Suppressor macrophage treated with lipopolysaccharide for 1 hour (primary cell): ENCODE data around the gene CACNA1D.

Experiments used
- DNase-seq, 3 donors: peaks; one replicate each; pipeline ENCODE4 v3.0.0-alpha.2; 2020 to 2022

CACNA1D gene

GRCh38 chr3:53764026-53764775, 269.8 kb downstream of the CACNA1D start:
- DNase-seq: no peak

- no peak for DNase-seq
Observed at GRCh38 chr3:53765753-53766152, 271.3 kb downstream of the CACNA1D start.

GRCh38 chr3:53766706-53767105, 272.3 kb downstream of the CACNA1D start:
- no peak for DNase-seq

GRCh38 chr3:53768478-53769459, 274.4 kb downstream of the CACNA1D start:
- DNase-seq: no peak

GRCh38 chr3:53772562-53772961, 278.2 kb downstream of the CACNA1D start:
- DNase-seq: no peak

- no peak for DNase-seq
Observed at GRCh38 chr3:53773021-53773436, 278.6 kb downstream of the CACNA1D start.

- peak in 2 of 3 donors; percentile 8 to 33 for DNase-seq
Observed at GRCh38 chr3:53773611-53774368, 279.4 kb downstream of the CACNA1D start.

GRCh38 chr3:53774414-53774813, 280.0 kb downstream of the CACNA1D start:
- no peak for DNase-seq

- DNase-seq: no peak
Observed at GRCh38 chr3:53775018-53775417, 280.6 kb downstream of the CACNA1D start.

GRCh38 chr3:53775834-53776251, 281.4 kb downstream of the CACNA1D start:
- no peak for DNase-seq

- no peak for DNase-seq
Observed at GRCh38 chr3:53776494-53777101, 282.2 kb downstream of the CACNA1D start.

- no peak for DNase-seq
Observed at GRCh38 chr3:53777468-53777867, 283.1 kb downstream of the CACNA1D start.

- no peak for DNase-seq
Observed at GRCh38 chr3:53778153-53778552, 283.7 kb downstream of the CACNA1D start.

GRCh38 chr3:53780171-53780570, 285.8 kb downstream of the CACNA1D start:
- no peak for DNase-seq

- DNase-seq: no peak
Observed at GRCh38 chr3:53780806-53781205, 286.4 kb downstream of the CACNA1D start.

GRCh38 chr3:53787016-53787415, 292.6 kb downstream of the CACNA1D start:
- DNase-seq: no peak

- DNase-seq: no peak
Observed at GRCh38 chr3:53788038-53788437, 293.6 kb downstream of the CACNA1D start.

GRCh38 chr3:53789459-53789858, 295.0 kb downstream of the CACNA1D start:
- DNase-seq: no peak

GRCh38 chr3:53790470-53790869, 296.1 kb downstream of the CACNA1D start:
- no peak for DNase-seq

- DNase-seq: no peak
Observed at GRCh38 chr3:53791317-53791716, 296.9 kb downstream of the CACNA1D start.

GRCh38 chr3:53792866-53793265, 298.5 kb downstream of the CACNA1D start:
- DNase-seq: no peak

- DNase-seq: no peak
Observed at GRCh38 chr3:53794597-53794996, 300.2 kb downstream of the CACNA1D start.

- no peak for DNase-seq
Observed at GRCh38 chr3:53795176-53795575, 300.8 kb downstream of the CACNA1D start.
